Kidney (tissue), 14 donors: ENCODE measurements around the gene NRG2. TPM values are rescaled to one million over a fixed set of nuclear protein-coding genes. Genes with fewer than 3 reads are reported as not detected.

Experiments used
- DNase-seq, 5 donors: peaks; one replicate each; pipeline ENCODE4 v3.0.0-alpha.2; 2013 to 2020
- FAIRE-seq: peaks from 2 replicates; lab custom pipeline; 2012; peaks lifted over from hg19 to GRCh38; lab: Jason Lieb, UNC
- H3K27ac ChIP-seq, 2 donors: one replicate each; pipeline ENCODE4 v1.7.0; 2013; ENCODE audit warnings: low read depth in 2 of 2, low read length in 2 of 2, inconsistent platforms in 1 of 2
- H3K27me3 ChIP-seq: one replicate; pipeline ENCODE4 v1.7.1; 2013; ENCODE audit warnings: low read length, inconsistent platforms; ENCODE audit not compliant: control insufficient read depth, insufficient read depth
- H3K36me3 ChIP-seq, 3 donors: one replicate each; pipeline versions ENCODE4 v1.7.0 to v1.7.1; 2013; ENCODE audit warnings: low read length in 3 of 3, control low read depth in 1 of 3, inconsistent platforms in 1 of 3; ENCODE audit not compliant: insufficient read depth in 3 of 3, control insufficient read depth in 2 of 3
- H3K4me1 ChIP-seq, 3 donors: one replicate each; pipeline versions ENCODE4 v1.7.0 to v1.7.1; 2013; ENCODE audit warnings: low read length in 3 of 3, inconsistent platforms in 1 of 3, low read depth in 1 of 3; ENCODE audit not compliant: control insufficient read depth in 2 of 3, insufficient read depth in 2 of 3
- H3K4me3 ChIP-seq, 3 donors: one replicate each; pipeline versions ENCODE4 v1.7.0 to v1.8.1; 2013; ENCODE audit warnings: low read length in 3 of 3, control low read depth in 1 of 3, inconsistent platforms in 1 of 3
- H3K9ac ChIP-seq, 3 donors: one replicate each; pipeline versions ENCODE4 v1.7.0 to v1.7.1; 2013; ENCODE audit warnings: low read length in 3 of 3, control low read depth in 1 of 3, inconsistent platforms in 1 of 3
- H3K9me3 ChIP-seq, 3 donors: one replicate each; pipeline versions ENCODE4 v1.7.0 to v1.7.1; 2013; ENCODE audit warnings: low read length in 3 of 3, control low read depth in 1 of 3, inconsistent platforms in 1 of 3; ENCODE audit not compliant: control insufficient read depth in 2 of 3, insufficient read depth in 1 of 3
- intact Hi-C: fragments of 100-400 bp; cut with DNase I; formaldehyde crosslinking; loops from one replicate; pipeline ENCODE4 v1.11.1; 2022
- polyA plus RNA-seq: library from polyadenylated mRNA; stranded (reverse); fragments of 350-450 nt; fragmentation: Illumina TruSeq; extraction: RNeasy Lipid Tissue Mini Kit (QIAGEN cat#74804); gene quantifications from one replicate; pipeline ENCODE4 v1.2.3, GENCODE V29; 2014; ENCODE audit warnings: low read depth, low replicate concordance; ENCODE audit not compliant: insufficient read depth
- total RNA-seq: library from RNA; stranded (reverse); fragmentation: NEBNext Ultra II Directional; extraction: Animal tissue kit (Norgen Biotek cat#: 25700); gene quantifications from one replicate; pipeline ENCODE4 v1.2.1, GENCODE V29; 2021
- TF ChIP-seq, protein P1 (sequence below): IDR thresholded peaks from 3 replicates; pipeline ENCODE4 v1.5.1; 2012; ENCODE audit warnings: mild to moderate bottlenecking, moderate library complexity, borderline replicate concordance; ENCODE audit not compliant: insufficient read depth; ENCODE audit errors: extremely low read depth
- donor health status: control.
- donor health status: control.
- donor health status: control.
- donor health status: control.
- donor health status: control.
- donor health status: DM: yes; HTN: yes; CAD: no.
- donor health status: Normal renal cell carcinoma (clear cell type).

The NRG2 gene
- total and polyA plus RNA-seq, 2 donors from 2014 or later: 1.9 to 4.6 TPM

GRCh38 chr5:139897982-139898381, 145.1 kb downstream of the NRG2 start:
- intact Hi-C loops: no loop called here
- Histone ChIP-seq H3K27ac (no peak overlapping the region), H3K9ac (no peak overlapping the region), H3K4me1 (no peaks in the 10 kb centered on the region), H3K4me3 (no peak overlapping the region), H3K9me3 (no peaks in the 10 kb centered on the region), H3K36me3 (no peaks in the 10 kb centered on the region), H3K27me3 (peaks cover 9% of the 10 kb centered on the region)
- peak in 1 of 5 donors; percentile 12 for DNase-seq
- no peak for FAIRE-seq
- TF ChIP-seq, protein P1, sequence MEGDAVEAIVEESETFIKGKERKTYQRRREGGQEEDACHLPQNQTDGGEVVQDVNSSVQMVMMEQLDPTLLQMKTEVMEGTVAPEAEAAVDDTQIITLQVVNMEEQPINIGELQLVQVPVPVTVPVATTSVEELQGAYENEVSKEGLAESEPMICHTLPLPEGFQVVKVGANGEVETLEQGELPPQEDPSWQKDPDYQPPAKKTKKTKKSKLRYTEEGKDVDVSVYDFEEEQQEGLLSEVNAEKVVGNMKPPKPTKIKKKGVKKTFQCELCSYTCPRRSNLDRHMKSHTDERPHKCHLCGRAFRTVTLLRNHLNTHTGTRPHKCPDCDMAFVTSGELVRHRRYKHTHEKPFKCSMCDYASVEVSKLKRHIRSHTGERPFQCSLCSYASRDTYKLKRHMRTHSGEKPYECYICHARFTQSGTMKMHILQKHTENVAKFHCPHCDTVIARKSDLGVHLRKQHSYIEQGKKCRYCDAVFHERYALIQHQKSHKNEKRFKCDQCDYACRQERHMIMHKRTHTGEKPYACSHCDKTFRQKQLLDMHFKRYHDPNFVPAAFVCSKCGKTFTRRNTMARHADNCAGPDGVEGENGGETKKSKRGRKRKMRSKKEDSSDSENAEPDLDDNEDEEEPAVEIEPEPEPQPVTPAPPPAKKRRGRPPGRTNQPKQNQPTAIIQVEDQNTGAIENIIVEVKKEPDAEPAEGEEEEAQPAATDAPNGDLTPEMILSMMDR: no peak

DNA sequence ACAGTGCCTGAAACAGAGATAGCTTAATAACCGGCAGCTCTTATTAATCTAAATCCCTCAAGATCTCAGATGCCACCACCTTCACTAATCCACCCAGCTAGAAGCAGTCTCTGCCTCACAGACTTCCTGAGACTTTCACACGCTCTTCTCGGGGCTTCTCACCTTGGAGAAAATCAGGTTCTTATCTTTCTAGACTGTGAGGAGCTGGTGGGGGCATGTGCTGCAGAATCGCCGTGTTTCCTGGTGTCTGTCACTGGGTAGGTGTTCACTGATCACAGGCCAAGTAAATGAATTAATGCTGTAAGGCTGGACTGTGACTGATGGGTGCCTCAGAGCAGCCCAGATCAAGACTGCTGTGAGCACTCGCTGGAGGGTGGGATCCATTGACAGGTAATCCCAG, 145.8 kb downstream of the NRG2 start:
- Histone ChIP-seq H3K27ac (no peak overlapping the region), H3K9me3 (no peaks in the 10 kb centered on the region), H3K4me3 (no peak overlapping the region), H3K9ac (no peak overlapping the region), H3K36me3 (no peaks in the 10 kb centered on the region), H3K27me3 (peaks cover 3% of the 10 kb centered on the region), H3K4me1 (no peaks in the 10 kb centered on the region)
- TF ChIP-seq, protein P1: no peak
- FAIRE-seq: no peak
- intact Hi-C loops: no loop called here
- DNase-seq: no peak

GRCh38 chr5:139896718-139897117, 146.4 kb downstream of the NRG2 start:
- TF ChIP-seq, protein P1: no peak
- no peak overlapping the region for H3K27ac ChIP-seq
- no peak overlapping the region for H3K4me3 ChIP-seq
- FAIRE-seq (no peak), DNase-seq (no peak)
- H3K9ac ChIP-seq: no peak overlapping the region
- intact Hi-C loops: no loop called here
- no peaks in the 10 kb centered on the region for H3K9me3 ChIP-seq
- H3K27me3 ChIP-seq: no peaks in the 10 kb centered on the region
- H3K36me3 ChIP-seq: no peaks in the 10 kb centered on the region
- no peaks in the 10 kb centered on the region for H3K4me1 ChIP-seq

DNA sequence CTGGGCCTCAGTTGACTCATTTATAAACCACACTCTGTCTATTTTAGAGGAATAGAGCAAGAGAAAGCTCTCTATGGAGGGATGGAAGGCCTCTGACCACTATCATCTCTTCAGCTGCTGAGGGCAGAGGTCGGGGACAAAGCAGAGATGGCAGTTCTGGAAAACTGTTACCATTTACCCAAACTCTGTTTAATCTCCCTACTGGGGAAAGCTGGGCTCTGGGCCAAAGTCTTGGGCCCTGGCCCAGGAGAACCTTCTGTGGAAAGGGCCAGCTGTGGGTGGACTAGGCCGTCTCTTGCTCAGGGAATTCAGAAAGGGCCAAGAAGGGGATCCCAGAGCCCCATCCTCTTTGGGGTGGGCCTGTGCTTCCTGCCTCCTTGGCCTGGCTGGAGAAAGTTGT, 147.5 kb downstream of the NRG2 start:
- intact Hi-C loops: no loop called here
- H3K9me3 ChIP-seq: no peaks in the 10 kb centered on the region
- TF ChIP-seq, protein P1: no peak
- no peak overlapping the region for H3K4me3 ChIP-seq
- no peak overlapping the region for H3K27ac ChIP-seq
- FAIRE-seq (no peak), DNase-seq (no peak)
- H3K36me3 ChIP-seq: no peaks in the 10 kb centered on the region
- no peaks in the 10 kb centered on the region for H3K4me1 ChIP-seq
- H3K27me3 ChIP-seq: no peaks in the 10 kb centered on the region
- no peak overlapping the region for H3K9ac ChIP-seq
